Measurements from ENCODE around the gene NDUFV3. TPM values are rescaled to one million over a fixed set of nuclear protein-coding genes. Genes with fewer than 3 reads are reported as not detected.
"Not testable (repeated sequence)": the region's sequence is repeated elsewhere in the genome, so short reads cannot be mapped to it uniquely, and the experiment has no call there.

The NDUFV3 gene
- total RNA-seq, 2 donors from 2014 or later: 35.7 to 38.2 TPM

DNA sequence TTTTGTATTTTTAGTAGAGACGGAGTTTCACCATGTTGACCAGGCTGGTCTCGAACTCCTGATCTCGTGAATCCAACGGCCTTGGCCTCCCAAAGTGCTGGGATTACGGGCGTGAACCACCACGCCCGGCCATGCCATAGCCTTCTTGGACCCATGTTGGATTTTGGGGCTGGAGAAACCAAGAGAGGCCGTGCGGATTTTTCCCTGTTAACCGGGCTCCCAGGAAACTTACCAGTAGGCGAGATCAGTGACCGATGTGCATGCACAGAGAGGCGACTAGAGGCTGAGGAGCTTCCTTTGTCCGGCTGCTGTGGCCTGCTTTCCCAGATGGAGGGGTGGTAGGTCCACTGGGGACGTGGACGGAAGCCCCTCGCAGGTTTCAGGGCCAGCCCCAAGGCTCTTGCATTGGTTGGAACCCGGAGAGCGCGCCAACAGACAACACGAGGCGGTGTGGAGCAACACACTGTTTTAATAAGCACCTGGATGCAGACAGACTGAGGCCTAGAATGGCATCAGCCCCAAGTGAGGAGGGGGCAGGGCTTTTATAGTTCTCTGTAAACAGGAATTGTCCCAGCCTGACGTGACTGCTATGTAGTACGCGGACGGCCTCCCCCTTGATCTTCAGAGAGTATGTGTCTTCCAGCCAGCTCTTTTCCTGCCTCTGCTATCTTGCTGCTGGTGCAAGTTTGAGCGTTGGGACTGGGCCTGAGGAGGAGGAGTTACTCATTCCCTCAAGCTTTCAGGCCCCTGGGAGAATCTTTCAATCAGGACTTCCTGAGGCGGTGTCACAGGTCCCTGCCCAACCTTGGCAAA, 32.2 kb downstream of the NDUFV3 start, which contains the start of gene ERVH48-1:
Gene ERVH48-1, minus strand, starts transcription at position 517 of the 813 bp plus-strand sequence. CDS start 6,624 bp downstream, outside the sequence.
- no peak for DNase-seq
- intact Hi-C loops (cut with DNase I, micrococcal nuclease): no loop called here
- ATAC-seq: no peak

DNA sequence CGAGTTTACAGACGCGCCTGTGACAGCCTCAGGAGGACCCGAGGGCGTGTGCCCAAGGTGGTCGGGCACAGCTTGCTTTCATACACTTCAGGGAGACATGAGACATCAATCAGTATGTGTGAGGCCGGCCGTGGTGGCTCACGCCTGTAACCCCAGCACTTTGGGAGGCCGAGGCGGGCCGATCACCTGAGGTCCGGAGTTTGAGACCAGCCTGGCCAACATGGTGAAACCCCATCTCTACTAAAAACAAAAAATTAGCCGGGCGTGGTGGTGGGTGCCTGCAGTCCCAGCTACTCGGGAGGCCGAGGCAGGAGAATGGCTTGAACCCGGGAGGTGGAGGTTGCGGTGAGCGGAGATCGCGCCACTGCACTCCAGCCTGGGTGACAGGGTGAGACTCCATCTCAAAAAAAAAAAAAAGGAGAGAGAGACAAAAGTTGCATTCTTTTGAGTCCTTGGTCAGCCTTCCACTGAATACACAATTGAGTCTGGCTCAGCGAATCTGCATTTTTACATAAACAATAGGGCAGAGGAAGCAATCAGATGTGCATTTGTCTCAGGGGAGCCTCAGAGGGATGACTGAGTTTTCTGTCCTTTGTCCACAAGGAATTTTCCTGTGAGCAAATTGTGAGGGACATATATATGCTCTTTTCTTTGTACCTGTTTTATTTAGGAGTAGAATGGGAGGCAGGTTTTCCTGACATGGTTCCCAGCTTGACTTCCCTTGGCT, 34.5 kb downstream of the NDUFV3 start:
- intact Hi-C loops (cut with DNase I, micrococcal nuclease); DNase-seq; ATAC-seq: not testable (repeated sequence)

DNA sequence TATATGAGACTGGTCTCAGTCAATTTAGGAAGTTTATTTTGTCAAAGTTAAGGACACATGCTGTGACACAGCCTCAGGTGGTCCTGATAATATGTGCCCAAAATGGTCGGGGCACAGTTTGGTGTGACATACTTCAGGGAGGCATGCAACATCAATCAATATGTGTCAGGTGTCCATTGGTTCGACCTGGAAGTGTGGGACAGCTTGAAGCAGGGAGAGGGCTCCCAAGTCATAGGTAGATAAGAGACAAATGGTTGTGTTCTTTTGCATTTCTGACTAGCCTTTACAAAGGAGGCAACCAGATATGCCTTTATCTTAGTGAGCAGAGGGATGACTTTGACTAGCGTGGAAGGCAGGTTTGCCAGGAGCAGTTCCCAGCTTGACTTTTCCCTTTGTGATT, 36.9 kb downstream of the NDUFV3 start:
- no peak for DNase-seq
- ATAC-seq: no peak
- intact Hi-C loops (cut with DNase I, micrococcal nuclease): no loop called here

DNA sequence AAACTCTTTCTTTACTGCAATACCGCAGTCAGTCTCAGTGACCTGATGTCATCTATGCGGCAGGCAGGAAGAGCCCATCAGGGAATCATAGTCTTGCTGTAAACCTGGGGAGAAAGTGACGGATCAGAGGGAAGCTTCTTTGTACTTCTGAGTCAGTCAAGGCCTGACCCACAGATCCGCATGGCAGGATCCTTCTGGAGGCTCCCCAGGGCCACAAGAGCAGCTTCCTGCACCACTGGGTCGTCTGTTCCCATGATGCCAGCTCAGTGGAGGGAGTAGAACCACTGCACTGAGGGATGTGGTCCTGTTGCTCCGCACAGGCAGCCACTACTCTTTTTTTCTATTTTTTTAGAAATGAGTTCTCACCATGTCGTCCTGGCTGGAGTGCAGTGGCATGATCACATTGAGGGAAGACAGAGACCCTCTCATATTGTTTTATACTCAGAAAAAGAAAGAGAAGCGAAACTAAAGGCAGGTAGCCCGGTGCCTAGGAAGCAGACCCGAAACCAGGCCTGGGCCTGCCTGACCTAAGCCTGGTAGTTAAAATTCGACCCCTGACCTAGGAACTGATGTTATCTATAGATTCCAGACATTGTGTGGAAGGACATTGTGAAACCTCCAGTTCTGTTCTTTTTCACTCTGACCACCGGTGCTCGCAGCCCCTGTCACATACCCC, 38.6 kb downstream of the NDUFV3 start:
- intact Hi-C loops (cut with DNase I, micrococcal nuclease): no loop called here
- DNase-seq: no peak
- ATAC-seq: no peak

DNA sequence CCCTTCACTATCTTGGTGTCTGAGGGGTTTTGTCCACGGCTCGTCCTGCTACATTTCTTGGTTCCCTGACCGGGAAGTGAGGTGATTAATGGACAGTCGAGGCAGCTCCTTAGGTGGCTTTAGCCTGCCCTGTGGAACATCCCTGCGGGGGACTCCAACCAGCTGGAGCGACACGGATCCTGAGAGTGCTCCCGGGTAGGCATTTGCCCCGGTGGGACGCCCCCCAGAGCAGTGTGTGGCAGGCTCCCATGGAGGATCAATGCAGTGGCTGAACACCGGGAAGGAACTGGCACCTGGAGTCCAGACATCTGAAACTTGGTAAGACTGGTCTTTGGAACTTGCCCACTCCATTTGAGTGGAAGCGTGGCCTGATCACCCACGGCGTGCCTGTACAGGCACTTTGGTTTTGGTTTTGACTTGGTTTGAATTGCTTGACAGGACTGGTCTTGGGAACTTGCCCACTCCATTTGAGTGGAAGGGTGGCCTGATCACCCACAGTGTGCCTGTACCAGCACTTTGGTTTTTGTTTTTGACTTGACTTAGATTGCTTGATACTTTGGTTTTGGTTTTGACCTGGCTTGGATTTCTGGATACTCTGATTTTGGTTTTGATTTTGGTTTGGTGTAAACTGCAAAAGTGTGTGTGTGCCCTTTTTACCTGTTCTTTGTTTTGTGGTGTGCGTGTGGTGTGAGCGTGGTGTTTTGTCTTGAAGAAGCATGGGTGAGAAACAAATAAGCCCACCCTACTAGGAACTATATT, 39.4 kb downstream of the NDUFV3 start:
- ATAC-seq, DNase-seq: not testable (repeated sequence)

DNA sequence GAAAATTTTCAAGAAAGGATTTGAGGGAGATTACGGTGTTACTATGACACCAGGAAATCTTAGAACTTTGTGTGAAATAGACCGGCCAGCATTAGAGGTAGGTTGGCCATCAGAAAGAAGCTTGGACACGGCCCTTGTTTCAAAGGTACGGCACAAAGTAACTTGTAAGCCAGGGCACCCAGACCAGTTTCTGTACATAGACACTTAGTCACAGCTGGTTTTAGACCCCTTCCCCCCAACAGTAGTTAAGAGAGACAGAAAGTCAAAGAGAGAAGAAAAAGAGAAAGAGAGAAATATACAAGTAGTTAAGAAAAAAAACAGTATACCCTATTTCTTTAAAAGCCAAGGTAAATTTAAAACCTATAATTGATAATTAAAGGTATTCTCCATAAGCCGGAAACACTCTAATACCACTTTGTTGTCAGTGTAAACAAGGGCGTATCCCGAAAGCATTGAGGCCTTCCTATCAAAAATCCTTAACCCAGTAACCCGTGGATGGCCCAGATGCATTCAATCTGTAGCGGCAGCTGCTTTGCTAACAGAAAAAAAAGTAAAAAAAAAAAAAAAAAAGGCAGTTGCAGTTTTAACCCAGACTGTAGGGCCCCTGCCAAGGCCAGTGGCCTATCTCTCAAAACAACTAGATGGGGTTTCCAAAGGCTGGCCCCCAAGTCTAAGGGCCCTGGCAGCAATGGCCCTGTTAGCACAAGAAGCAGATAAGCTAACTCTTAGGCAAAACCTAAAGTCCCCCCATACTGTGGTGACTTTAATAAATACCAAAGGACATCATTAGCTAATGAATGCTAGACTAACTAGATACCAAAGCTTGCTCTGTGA, 40.2 kb downstream of the NDUFV3 start:
- DNase-seq; ATAC-seq; intact Hi-C loops (cut with DNase I, micrococcal nuclease): not testable (repeated sequence)

More for the DNA sequence above, 39.4 kb downstream of the NDUFV3 start:
- intact Hi-C loops (cut with DNase I, micrococcal nuclease): not testable (repeated sequence)

DNA sequence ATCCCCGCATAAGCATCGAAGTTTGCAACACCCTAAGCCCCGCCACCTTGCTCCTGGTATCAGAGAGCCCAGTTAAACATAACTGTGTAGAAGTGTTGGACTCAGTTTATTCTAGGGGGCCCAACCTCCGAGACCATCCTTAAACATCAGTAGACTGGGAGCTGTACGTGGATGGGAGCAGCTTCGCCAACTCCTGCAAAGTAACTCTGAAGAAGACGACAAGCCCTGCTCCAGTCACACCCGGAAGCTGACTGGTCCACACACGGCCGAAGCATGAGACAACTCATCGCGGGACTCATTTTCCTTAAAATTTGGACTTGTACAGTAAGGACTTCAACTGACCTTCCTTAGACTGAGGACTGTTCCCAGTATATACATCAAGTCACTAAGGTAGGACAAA, 40.9 kb downstream of the NDUFV3 start:
- ATAC-seq: not testable (repeated sequence)

DNA sequence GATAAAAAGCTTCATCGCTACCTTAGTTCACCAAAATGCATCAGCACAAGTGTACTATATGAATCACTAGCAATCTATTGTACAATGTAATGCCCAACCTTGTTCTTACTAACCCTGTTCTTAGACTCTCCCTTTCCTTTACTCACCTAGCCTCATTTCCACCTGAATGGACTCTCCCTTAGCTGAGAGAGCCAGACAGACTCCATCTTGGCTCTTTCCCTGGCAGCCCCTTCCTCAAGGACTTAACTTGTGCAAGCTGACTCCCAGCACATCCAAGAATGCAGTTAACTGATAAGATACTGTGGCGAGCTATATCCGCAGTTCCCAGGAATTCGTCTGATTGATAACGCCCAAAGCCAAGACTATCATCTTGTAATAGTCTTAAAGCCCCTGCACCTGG, 43.3 kb downstream of the NDUFV3 start:
- intact Hi-C loops (cut with DNase I, micrococcal nuclease); DNase-seq; ATAC-seq: not testable (repeated sequence)

More for the DNA sequence above, 40.9 kb downstream of the NDUFV3 start:
- intact Hi-C loops (cut with DNase I, micrococcal nuclease); DNase-seq: not testable (repeated sequence)

DNA sequence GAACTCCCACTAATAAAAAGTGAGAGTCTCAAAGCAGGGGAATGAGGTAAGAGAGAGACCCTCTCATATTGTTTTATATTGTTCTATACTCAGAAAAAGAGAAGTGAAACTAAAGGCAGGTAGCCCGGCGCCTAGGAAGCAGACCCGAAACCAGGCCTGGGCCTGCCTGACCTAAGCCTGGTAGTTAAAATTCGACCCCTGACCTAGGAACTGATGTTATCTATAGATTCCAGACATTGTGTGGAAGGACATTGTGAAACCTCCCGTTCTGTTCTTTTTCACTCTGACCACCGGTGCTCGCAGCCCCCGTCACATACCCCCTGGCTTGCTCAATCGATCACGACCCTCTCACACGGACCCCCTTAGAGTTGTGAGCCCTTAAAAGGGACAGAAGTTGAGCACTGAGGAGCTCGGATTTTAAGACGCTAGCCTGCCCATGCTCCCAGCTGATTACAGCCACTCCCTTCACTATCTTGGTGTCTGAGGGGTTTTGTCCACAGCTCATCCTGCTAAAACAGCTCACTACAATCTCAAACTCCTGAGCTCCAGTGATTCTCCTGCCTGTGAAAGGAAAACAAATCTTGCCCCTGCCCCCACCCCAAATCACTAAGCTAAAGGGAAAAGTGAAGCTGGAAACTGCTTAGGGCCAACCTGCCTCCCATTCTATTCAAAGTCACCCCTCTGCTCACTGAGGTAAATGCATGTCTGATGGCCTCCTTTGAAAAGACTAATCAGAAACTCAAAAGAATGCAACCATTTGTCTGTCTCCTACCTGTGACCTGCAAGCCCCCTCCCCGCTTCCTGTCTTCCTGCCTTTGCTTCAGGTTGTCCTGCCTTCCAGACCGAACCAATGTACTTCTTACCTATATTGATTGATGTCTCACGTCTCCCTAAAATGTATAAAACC, 44.2 kb downstream of the NDUFV3 start:
- intact Hi-C loops (cut with DNase I, micrococcal nuclease); ATAC-seq; DNase-seq: not testable (repeated sequence)

DNA sequence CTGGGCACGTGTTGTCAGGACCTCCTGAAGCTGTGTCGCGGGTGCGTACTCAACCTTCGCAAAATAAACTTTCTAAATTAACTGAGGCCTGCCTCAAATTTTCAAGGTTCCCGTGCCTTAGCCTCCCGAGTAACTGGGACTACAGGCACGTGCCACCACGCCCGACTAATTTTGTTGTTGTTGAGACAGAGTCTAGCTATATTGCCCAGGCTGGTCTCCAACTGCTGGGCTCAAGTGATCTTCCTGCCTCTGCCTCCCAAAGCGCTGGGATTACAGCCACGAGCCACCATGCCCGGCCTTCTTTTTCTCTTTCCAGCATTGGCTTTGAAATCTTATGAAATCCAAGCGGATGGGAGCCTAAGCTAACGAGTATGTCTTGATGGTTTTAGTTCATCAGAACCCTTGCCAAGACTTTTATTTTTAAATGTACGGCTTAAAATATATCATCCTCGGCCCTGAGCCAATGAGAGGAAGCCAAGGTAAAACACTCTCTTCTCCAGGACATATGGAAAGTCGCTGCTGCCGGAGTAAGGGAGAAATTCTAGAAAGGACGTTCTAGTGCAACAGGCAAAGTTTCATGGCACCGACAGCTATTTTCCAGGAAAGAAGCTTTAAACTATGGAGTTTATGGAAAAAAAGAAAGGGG, 45.0 kb downstream of the NDUFV3 start:
- ATAC-seq (no peak), DNase-seq (no peak)
- intact Hi-C loops (cut with DNase I, micrococcal nuclease): no loop called here

DNA sequence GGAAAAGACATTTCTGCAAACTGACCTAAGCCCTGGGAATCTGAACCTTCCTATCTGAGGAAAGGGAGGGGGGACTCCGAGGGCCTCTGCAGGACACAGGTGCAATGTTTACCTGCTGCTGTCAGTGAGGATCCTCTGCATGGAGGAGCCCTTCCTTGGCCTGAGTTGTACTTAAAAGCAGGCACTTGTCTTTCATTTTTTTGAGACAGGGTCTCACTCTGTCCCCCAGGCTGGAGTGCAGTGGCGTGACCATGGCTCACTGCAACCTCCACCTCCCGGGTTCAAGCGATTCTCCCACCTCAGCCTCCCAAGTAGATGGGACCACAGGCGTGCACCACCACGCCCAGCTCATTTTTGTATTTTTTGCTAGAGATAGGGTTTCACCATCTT, 45.5 kb downstream of the NDUFV3 start:
- ATAC-seq; DNase-seq; intact Hi-C loops (cut with DNase I, micrococcal nuclease): not testable (repeated sequence)

DNA sequence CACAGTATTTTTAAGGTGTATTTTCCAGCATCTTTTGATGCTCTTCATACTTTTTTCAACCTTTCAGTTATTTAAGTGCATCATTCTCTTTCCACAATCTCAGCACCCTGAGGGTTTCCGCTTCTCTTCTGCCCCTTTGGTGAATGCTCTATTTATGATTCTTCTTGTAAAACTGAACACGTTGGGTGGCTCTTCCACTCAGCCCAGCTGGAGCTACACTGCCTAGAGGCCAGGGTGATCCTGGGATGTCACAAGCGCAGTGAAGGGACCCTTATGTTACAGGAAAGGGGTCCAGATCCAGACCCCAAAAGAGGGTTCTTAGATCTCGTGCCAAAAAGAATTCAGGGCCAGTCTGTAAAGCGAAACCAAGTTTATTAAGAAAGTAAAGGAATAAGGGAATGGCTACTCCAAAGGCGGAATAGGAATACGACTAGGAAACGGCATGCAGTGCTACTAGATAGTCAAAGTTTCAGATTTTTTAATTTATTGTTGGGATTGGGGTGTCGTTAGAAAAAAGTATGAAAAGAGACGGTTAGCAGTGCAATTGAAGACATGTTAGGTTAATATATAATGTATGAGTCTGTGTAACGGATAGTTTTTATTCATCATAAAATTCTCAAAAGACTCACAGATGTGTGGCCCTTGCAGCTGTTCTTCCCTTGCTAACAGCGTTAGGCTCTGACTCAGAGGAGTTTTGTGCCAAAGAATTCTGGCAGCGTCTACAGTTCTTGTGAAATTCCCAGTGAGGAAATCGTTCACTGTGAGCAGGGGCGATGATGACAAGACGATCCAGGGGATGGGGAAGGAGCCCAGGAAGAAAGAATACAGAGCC, 46.7 kb downstream of the NDUFV3 start:
- peak; percentile 33 to 73 for DNase-seq
- ATAC-seq: peak; percentile 52
- intact Hi-C loops (cut with DNase I, micrococcal nuclease): no loop called here

DNA sequence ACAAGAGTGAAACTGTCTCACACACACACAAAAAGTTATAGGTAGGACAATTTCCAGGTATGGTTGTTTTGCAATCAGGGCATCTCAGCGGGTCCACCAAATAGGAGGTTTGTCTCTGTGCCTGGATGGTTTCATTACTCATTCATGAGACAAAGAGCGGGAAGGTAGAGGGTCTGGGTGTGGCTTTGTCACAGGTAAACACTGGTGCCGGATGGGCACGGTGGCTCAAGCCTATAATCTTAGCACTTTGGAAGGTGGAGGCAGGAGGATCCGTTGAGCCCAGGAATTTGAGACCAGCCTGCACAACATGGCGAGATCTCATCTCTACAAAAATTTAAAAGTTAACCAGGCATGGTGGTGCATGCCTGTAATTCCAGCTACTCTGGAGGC, 48.6 kb downstream of the NDUFV3 start:
- DNase-seq: no peak
- no peak for ATAC-seq
- intact Hi-C loops (cut with DNase I, micrococcal nuclease): no loop called here

DNA sequence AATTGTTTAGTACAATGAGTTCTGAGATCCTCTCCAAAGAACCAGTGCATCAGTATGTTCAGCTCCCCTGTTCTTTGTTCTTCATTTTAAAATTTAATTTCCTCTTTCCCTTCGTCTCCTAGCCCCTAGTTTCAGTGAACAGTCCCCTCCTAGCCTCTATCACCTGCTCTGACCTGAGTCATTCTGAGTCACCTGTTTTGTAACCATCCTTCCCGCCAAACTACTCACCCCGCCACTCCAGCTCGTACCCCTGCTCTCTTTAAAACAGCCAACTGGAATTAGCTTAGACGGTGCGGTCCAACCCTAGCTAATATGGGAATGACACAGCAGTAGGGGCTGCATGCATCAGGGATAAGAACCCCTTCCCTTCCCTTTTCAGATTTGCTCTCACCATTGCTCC, 49.1 kb downstream of the NDUFV3 start:
- DNase-seq (no peak), ATAC-seq (no peak)
- intact Hi-C loops (cut with DNase I, micrococcal nuclease): no loop called here

DNA sequence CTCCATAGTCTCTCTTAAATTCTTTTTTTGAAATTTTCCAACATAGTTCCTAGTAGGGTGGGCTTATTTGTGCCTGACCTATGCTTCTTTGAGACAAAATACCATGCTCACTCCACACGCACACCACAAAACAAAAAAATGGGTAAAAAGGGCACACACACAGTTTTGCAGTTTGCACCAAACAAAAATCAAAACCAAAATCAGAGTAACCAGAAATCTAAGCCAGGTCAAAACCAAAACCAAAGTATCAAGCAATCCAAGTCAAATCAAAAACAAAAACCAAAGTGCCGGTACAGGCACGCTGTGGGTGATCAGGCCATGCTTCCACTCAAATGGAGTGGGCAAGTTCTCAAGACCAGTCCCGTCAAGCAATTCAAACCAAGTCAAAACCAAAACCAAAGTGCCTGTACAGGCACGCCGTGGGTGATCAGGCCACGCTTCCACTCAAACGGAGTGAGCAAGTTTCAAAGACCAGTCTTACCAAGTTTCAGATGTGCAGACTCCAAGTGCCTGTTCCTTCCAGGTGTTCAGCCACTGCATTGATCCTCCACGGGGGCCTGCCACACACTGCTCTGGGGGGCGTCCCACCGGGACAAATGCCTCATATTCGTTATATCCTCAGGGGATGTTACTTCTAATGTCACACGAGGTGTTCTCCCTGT, 56.1 kb downstream of the NDUFV3 start:
- intact Hi-C loops (cut with DNase I, micrococcal nuclease); DNase-seq; ATAC-seq: not testable (repeated sequence)

All from left colon (tissue), 2 donors.